Stromal cell of bone marrow (primary cell): ENCODE measurements around the gene NEO1.
"Not testable (repeated sequence)": the region's sequence is repeated elsewhere in the genome, so short reads cannot be mapped to it uniquely, and the experiment has no call there.

Experiments used
- DNase-seq: peaks from one replicate; pipeline ENCODE4 v3.0.0-alpha.2; 2012; ENCODE audit warnings: low read depth

Gene NEO1

GRCh38 chr15:73210630-73211029 is 158.4 kb downstream of the NEO1 start:
- no peak for DNase-seq

- DNase-seq, result no peak
Observed at GRCh38 chr15:73212424-73212823, 160.2 kb downstream of the NEO1 start.

- not testable (repeated sequence) for DNase-seq
Observed at GRCh38 chr15:73221450-73221849, 169.2 kb downstream of the NEO1 start.

DNA sequence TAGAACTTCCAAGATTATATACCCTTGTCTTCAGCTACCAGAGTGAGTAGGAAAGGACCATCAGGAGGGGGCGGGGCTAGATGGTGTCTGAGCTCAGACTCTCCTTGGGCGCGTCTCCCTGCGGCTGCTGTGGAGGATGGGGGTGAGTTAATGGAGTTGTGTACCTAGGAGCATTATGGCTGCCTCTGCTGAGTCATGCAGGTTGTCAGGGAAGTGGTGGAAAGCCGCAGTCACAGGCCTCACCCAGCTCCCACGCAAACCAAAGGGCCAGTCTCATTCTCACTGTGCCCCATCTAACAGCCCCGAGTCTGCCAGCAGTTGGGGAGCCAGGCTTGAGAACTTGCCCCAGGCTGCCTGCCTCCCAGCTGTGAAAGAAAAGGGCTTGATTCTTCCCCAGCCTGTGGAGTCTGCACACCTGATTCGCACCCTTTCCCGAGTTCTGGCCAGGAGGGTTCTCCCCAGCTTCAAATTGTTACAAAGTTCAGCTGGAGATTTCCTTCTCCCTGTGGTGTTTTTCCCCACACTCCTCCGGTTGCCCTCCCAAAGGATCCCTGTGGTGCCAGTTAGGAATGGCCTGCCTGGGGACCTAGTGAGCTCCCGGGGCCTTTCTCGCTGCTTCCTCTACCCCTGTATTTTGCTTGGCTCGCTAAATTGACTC is 173.2 kb downstream of the NEO1 start:
- no peak for DNase-seq

DNA sequence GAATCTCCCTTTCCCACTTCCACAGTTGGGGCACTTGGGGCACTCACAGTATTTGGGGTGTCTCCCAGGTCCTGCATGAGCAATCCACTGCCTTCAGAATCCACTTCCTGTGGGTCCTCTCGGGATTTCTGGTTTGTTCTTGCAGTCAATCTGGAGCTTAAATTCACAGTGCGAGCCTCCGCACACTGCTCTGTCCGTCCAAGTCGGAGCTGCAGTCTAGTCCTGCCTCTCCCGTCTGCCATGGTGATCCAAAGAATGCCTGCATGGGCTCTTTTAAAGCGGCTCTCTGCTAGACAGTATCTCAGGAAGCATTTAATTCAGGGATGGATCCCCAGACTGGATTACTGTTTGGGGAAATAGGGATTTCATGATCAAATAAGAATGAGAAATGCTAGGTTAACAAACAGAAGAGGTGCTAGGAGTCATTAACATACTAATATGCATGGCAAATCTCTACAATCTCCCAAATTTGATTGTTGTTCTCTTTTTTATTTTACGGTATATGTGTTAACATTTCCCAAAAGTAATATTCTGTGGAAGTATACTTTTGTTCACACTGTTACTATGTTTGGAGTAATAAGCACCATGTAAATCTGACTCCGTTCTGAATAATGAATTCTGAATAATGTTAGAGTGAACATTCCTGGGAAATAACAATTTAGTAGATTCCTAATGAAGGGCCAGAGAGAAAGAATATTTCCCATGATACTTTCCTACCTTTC is 174.0 kb downstream of the NEO1 start:
- peak; percentile 42 for DNase-seq

DNA sequence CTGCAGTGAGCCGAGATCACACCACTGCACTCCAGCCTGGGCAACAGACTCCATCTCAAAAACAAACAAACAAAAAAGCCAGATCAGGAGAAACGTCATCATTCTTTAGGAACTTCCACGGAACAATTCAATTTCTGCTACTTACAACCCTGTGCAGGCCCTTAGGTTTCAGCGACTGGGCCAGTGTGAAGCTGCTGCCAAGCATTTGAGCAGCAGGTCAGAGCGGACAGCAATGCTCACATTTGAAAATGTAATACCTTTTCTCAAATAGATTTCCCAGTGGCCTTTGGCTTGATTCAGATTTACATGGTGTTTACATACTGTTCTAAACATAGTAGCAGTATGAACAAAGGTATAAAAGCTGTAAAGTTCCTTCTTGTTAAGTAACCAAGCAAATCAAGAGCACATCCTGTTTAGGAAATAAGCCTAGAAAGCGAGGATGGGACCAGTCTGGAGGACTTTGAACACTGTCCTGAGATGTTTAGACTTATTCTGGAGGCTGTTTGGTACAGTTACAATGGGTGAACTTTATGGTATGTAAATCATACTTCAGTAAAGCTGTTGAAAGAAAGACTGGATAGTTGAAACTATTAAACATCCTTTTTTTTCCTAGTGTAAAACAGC is 175.3 kb downstream of the NEO1 start:
- no peak for DNase-seq

DNA sequence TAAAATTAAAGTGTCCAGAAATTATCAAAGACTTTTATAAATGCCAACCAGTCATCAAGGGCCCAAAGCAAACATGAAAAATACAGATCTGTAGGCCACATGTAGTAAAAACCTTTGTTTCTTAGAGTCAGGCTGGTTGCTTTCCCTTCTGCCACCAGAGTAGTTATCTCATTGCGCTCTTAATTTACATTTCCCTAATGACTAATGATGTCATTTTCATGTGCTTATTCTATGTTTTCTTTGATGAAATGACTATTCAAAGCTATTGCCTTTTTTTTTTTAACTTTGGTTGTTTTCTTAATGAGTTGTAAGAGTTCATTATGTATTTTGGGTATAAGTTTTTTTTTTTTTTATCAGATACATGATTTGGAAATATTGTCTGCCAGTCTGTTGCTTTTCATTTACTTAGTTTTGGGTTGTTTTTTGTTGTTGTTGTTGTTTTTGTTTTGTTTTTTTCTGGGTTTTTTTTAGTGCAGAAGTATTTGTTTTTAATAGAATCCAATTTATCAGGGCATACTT is 175.9 kb downstream of the NEO1 start:
- no peak for DNase-seq

DNA sequence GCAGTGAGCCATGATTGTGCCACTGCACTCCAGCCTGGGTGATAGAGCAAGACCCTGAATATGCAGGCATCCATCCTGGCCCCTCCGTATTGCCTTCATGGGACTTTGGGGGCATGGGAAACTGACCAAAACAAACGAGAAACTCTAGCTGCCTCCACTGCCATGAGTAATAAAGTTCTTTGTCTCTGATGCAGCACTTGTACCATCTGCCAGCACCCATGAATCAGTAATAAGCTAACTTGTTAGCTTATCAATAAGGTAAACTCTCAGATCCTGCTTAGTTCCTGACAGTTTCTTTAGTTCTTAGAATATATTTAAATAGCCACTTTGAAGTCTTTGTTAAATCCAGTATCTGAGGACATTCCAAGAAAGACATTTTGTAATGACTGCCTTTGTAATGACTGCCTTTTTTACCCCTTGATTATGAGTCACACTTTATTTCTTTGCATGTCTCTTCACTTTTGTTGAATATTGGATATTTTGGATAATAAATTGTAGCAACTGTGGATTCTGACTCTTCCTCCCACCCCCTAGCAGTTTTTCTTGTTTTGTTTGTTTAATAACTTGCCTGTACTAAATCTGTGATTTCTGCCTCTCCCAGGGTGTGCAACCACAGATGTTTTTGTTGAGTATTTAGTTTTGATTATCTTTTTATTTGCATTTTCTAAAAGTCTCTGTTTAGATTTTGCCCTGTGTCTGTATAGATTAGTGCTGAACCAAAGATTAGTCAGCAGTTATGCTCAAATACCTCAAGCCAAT is 179.6 kb downstream of the NEO1 start:
- DNase-seq, result no peak

DNA sequence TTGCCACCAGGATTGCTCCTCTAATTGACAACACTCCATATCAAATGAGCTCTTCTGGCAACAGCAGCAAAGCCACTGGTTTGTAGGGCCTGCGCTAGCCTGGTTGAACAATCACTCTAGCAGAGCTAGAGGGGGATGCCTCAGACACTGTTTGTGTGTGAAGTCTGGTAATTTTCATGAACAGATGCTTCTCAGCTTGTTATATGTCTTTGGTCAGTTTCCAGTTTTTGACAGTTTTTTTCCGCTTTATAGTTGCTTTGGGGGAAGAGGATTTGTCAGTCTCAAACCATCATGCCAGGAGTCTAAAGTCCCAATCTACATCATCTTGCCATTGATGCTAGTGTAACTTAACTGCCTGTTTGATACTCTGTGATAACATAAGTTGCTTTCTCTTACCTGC is 180.5 kb downstream of the NEO1 start:
- no peak for DNase-seq

GRCh38 chr15:73233623-73234022 is 181.4 kb downstream of the NEO1 start:
- DNase-seq, result no peak

GRCh38 chr15:73237910-73238309 is 185.6 kb downstream of the NEO1 start:
- no peak for DNase-seq

DNA sequence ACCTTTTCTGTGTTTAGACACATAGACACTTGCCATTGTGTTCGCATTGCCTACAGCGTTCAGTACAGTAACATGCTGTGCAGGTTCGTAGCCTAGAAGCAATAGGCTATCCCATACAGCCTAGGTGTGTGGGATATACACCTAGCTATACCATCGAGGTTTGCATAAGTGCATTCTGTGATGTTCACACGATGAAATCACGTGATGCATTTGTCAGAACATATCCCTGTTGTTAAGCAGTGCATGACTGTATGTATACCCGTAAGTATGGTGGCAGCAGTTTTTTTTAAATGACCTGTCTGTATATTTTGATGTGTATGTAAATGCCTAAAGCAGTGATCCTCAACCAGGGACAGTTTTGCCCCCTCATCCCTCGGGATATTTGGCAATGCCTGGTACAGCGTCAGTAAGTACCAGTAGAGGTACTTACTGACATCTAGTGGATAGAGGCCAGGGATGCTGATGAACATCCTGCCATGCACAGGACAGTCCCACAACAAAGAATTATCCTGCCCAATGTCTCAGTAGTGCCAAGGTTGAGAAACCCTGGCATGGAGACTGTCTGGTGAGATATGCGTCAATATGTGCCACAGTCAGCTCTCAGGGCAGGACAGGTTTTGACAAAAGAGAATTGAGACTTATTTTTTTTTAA is 187.4 kb downstream of the NEO1 start:
- DNase-seq, result no peak

DNA sequence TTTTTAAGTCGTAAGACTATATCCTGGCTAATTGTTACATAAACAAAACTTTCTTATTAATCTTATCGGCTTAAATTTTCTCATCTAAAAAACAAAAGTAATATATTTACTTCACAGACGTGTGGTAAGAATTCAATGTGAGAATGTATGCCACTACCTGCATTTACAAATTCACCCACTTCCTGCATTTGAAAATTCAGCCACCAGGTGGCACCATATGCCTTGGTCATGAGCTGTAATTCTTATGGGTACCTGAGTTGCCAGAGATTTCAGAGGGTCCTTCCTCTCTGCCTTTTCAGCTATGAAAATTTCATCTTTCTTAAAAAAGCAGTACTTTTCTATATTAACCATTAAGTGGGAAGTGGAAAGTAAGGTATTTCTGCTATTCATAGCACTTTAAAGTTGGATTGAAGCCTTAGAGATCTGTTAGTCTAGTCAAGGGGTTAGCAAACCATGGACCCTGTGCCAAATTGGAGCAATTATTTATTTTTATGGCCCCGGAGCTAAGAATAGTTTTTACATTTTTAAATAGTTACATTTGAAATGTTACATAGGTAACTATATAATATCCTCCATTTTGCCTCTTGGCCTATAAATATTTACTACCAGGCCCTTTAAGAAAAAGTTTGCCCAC is 188.7 kb downstream of the NEO1 start:
- DNase-seq, result peak; percentile 38

- no peak for DNase-seq
Observed at GRCh38 chr15:73244333-73244732, 192.1 kb downstream of the NEO1 start.

GRCh38 chr15:73246439-73246838 is 194.2 kb downstream of the NEO1 start:
- no peak for DNase-seq

GRCh38 chr15:73246898-73247297 is 194.6 kb downstream of the NEO1 start:
- no peak for DNase-seq

GRCh38 chr15:73247331-73247730 is 195.1 kb downstream of the NEO1 start:
- DNase-seq, result no peak

DNA sequence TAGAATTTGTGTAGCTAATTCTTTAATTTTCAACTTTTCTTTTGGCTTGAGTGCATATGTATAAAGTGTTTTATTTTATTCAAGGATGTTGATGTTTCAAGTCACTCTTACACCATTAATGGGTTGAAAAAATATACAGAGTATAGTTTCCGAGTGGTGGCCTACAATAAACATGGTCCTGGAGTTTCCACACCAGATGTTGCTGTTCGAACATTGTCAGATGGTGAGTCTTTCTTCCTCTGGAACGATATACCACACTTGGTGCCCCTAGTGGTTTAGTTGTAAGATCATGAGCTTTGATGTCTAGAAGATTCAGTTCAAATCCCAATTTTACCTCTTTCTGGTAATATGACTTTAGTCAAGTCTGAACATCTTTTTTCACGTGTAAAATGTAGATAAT is 197.2 kb downstream of the NEO1 start:
- DNase-seq, result no peak

DNA sequence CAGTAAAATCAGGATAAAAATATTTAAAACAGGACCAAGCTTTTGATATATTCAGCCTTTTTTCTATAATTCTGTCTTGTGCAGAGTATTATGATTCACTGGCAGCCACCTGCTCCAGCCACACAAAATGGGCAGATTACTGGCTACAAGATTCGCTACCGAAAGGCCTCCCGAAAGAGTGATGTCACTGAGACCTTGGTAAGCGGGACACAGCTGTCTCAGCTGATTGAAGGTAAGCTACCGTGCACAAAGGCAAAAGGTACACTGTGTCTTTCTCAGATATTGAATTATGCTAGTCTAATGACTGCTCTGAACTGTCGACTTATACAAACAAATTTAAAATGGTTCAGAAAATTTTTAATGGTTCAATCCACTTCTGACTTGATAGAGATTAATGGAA is 202.3 kb downstream of the NEO1 start:
- DNase-seq, result no peak

DNA sequence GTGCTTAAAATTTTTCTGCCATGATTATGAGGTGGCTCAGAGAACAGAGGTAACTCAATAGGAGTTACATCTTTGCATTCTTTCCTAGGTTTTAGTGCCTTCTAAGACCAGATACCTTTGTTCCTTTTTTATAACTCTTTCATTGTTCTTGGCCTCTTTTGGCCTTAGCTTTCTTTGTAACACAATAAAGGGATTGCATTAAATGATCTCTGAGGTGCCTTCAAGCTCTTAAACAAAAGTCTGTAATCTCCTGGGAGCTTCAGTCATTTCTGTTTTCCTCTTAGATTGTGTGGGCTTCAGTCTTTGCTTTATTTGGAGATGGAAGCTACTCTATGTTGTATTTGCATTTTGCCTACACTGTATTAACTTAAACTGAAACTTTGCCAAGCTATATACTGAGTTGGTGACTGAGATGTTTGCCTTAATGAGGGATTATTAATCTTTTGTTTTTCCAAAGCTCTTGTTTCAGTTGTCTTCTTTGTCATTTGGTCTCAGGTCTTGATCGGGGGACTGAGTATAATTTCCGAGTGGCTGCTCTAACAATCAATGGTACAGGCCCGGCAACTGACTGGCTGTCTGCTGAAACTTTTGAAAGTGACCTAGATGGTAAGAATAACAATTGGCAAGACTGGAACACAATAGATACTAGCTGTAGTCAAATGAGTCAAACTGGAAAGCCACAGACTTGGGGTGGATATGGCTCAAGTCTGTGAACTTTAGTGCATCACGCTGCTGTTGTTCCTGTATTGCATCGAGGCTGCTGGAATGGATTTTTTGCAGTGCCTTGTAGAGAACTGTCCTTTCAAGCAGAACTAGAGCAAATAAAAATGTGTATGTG is 206.2 kb downstream of the NEO1 start:
- DNase-seq, result peak; percentile 17

- DNase-seq, result no peak
Observed at GRCh38 chr15:73264881-73265280, 212.6 kb downstream of the NEO1 start.
